HAP-1 (cell line): ENCODE results near the gene ADAM22.

Source experiments
- DNase-seq, 2 experiments: peaks; one replicate each; pipeline ENCODE4 v3.0.0-alpha.2; 2016 to 2020; ENCODE audit warnings: low spot score in 2 of 2
- H3K27me3 ChIP-seq: fragments of 250-450 bp; sonication (Bioruptor Pico); 2 replicates; pipeline ENCODE4 v1.5.1; 2020; ENCODE audit warnings: low read depth, mild to moderate bottlenecking, moderate library complexity
- H3K36me3 ChIP-seq: fragments of 250-450 bp; sonication (Bioruptor Pico); replicated peaks from 2 replicates; pipeline ENCODE4 v1.5.1; 2020; ENCODE audit warnings: mild to moderate bottlenecking
- H3K4me1 ChIP-seq: fragments of 250-450 bp; sonication (Bioruptor Pico); 2 replicates; pipeline ENCODE4 v1.5.1; 2020; ENCODE audit warnings: mild to moderate bottlenecking
- H3K4me3 ChIP-seq: fragments of 250-450 bp; sonication (Bioruptor Pico); 2 replicates; pipeline ENCODE4 v1.5.1; 2020; ENCODE audit warnings: mild to moderate bottlenecking, moderate library complexity
- H3K9me3 ChIP-seq: fragments of 250-450 bp; sonication (Bioruptor Pico); 2 replicates; pipeline ENCODE4 v1.5.1; 2020; ENCODE audit warnings: mild to moderate bottlenecking, moderate library complexity
- in situ Hi-C: fragments of 300-500 bp; cut with MboI; formaldehyde crosslinking; loops from 3 replicates; pipeline ENCODE4 v1.14.3; 2020; ENCODE audit warnings: low sequenced_read_pairs, inconsistent platforms, mixed read lengths

ADAM22 gene

DNA sequence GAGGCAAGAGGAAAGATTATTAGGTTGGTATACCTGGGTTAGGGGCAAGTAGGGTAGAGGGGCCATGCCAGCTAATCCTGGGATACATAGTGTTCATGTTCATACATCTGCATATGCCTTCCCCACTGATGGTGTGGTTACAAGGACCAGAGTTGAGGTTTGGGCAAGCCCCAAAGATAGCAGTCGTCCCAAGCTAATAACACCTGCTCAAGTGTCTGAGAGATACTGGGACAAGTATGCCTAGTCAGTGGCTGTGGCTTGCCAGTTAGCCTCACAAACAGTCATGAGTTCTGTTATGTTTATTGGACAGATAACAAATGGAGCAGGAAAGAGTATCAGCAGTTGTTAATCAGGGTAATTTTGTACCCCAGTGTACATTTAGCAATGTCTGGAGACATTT, 139.6 kb downstream of the ADAM22 start:
- H3K27me3 ChIP-seq, result no peaks in the 10 kb centered on the region
- peaks cover 16% of the 10 kb centered on the region for H3K4me1 ChIP-seq
- H3K4me3 ChIP-seq, result no peak overlapping the region
- in situ Hi-C loops, result no loop called here
- H3K9me3 ChIP-seq, result no peaks in the 10 kb centered on the region
- DNase-seq, result no peak
- H3K36me3 ChIP-seq, result no peaks in the 10 kb centered on the region

- in situ Hi-C loops, result no loop called here
- peaks cover 16% of the 10 kb centered on the region for H3K4me1 ChIP-seq
- no peaks in the 10 kb centered on the region for H3K27me3 ChIP-seq
- no peaks in the 10 kb centered on the region for H3K36me3 ChIP-seq
- H3K4me3 ChIP-seq, result no peak overlapping the region
- H3K9me3 ChIP-seq, result no peaks in the 10 kb centered on the region
- DNase-seq, result no peak
These were observed 141.2 kb downstream of the ADAM22 start for GRCh38 chr7:88075216-88075615.

- Histone ChIP-seq H3K9me3 (no peaks in the 10 kb centered on the region), H3K36me3 (no peaks in the 10 kb centered on the region), H3K4me3 (no peak overlapping the region), H3K27me3 (no peaks in the 10 kb centered on the region), H3K4me1 (no peaks in the 10 kb centered on the region)
- in situ Hi-C loops, result no loop called here
- no peak for DNase-seq
These were observed 149.8 kb downstream of the ADAM22 start for GRCh38 chr7:88083883-88084282.

DNA sequence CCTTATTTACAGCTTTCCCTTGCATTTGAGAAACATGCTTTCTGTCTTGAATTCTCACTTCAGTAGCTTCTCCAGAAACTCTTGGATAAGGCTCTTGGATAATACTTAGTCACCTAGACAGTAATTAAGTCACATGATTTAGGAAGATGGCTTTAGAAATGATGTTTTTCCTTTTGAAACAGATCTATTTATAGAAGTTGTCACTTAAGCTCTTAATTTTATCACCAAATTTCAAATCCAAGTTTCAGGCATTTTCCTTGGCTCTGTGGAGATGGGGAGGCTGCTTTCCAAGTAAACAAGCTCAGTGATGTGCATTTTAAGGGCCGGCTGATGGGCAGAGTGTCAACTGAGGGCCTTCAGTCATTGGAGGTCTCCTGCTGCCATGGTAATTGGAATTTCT, 155.5 kb downstream of the ADAM22 start:
- Histone ChIP-seq H3K27me3 (no peaks in the 10 kb centered on the region), H3K9me3 (no peaks in the 10 kb centered on the region), H3K36me3 (no peaks in the 10 kb centered on the region), H3K4me1 (no peaks in the 10 kb centered on the region), H3K4me3 (no peak overlapping the region)
- in situ Hi-C loops, result no loop called here
- no peak for DNase-seq

DNA sequence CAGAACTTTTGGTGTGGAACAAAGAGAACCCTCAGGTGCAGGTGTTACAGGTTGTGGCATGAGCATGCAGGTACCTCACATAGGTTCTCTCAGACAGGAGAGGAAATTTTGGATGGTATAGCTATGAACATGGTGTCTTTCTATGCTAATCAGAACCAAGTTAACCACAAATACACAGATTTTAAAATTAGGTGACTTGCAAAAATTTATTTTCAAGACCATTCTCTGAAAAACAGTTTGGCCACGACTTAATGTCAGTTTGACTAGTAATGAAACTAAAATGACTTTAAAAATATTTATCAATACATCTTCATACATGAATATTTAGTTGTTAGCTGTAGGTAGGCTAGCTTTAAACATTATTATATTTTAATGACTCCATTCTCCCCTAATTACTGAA, 156.2 kb downstream of the ADAM22 start:
- Histone ChIP-seq H3K4me3 (no peak overlapping the region), H3K4me1 (no peaks in the 10 kb centered on the region), H3K9me3 (no peaks in the 10 kb centered on the region), H3K27me3 (no peaks in the 10 kb centered on the region), H3K36me3 (no peaks in the 10 kb centered on the region)
- DNase-seq, result no peak
- in situ Hi-C loops, result no loop called here

DNA sequence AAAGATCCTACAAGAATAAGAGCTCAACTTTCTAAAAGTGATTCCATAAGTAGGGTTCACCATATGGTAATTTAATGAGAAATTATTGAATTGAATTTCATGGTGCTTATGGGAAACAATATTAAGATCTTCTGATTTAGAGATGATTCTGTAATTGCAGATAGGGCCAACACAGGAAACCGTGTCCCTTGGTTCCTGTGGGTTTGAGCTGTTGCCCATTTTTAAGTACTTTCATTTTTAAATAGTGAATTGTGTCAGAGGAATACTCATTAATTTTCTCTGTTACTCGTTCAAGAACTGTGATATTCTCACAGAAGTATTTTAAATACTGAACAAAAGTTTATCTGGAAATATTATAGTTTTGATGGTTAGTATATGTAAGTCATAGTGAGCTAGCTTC, 156.6 kb downstream of the ADAM22 start:
- no peaks in the 10 kb centered on the region for H3K4me1 ChIP-seq
- in situ Hi-C loops, result no loop called here
- H3K9me3 ChIP-seq, result no peaks in the 10 kb centered on the region
- DNase-seq, result no peak
- no peaks in the 10 kb centered on the region for H3K36me3 ChIP-seq
- H3K27me3 ChIP-seq, result no peaks in the 10 kb centered on the region
- no peak overlapping the region for H3K4me3 ChIP-seq

- in situ Hi-C loops, result no loop called here
- no peak for DNase-seq
- no peaks in the 10 kb centered on the region for H3K27me3 ChIP-seq
- H3K4me3 ChIP-seq, result no peak overlapping the region
- no peaks in the 10 kb centered on the region for H3K9me3 ChIP-seq
- no peaks in the 10 kb centered on the region for H3K36me3 ChIP-seq
- H3K4me1 ChIP-seq, result no peaks in the 10 kb centered on the region
These were observed 158.1 kb downstream of the ADAM22 start for GRCh38 chr7:88091988-88092675.

DNA sequence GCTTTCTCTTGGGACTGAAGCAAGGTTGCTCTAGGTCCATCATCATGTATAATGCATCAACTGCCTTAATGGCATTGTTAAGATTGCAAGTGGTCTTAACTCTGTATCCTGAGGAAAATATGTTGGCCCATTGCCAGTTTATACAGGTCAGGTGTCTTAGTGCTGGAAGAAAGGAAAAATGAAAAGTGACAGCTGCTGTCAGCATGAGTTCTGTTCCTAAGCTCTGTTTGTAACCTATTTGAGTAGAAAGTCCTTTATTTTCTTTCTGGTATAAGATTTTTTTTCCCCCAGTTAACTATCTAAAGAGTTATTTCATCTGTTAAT, 158.6 kb downstream of the ADAM22 start:
- no peak overlapping the region for H3K4me3 ChIP-seq
- no peak for DNase-seq
- H3K36me3 ChIP-seq, result no peaks in the 10 kb centered on the region
- in situ Hi-C loops, result no loop called here
- H3K27me3 ChIP-seq, result no peaks in the 10 kb centered on the region
- no peaks in the 10 kb centered on the region for H3K9me3 ChIP-seq
- H3K4me1 ChIP-seq, result no peaks in the 10 kb centered on the region

DNA sequence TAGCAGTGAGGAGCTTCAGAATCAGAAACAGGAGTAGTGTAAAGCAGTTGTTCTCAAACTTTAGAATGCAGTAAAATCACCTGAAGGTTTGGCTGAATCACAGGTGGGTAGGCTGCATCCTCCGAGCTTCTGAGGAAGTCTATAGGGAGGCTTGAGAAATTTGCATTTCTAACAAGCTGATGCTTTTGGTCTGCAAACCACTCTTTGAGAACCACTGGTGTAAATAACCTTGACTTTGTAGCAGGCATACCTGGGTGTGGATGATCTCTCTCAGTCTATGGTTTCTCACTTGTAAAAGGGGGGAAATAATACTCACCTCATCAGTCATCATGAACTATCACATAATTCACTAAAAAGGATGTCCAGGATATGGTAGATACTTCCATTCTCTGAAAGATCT, 167.7 kb downstream of the ADAM22 start:
- Histone ChIP-seq H3K9me3 (no peaks in the 10 kb centered on the region), H3K36me3 (no peaks in the 10 kb centered on the region), H3K4me3 (no peak overlapping the region), H3K27me3 (no peaks in the 10 kb centered on the region), H3K4me1 (no peaks in the 10 kb centered on the region)
- DNase-seq, result no peak
- in situ Hi-C loops, result loop anchor here (25.0 kb wide), 1 partner anchor 589 kb away; no protein-coding TSS in a partner anchor

DNA sequence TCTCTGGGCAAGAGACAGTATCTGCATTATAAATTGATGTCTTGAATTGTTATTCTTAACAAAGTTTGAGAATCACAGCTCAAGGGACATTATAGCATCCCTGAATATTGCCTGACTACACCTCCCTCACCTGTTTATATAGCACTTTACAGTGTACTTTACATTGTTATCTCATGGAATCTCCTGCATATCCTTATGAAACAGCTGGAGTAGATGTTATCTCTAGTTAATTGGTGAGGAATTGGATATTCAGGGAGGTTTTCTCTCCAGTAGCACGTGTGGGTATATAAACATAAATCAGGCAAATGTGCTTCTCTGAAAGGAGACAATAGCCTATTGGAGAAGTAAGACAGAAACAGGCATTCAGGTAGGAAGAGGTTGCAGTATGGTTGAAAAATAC, 168.6 kb downstream of the ADAM22 start:
- Histone ChIP-seq H3K36me3 (no peaks in the 10 kb centered on the region), H3K9me3 (no peaks in the 10 kb centered on the region), H3K27me3 (no peaks in the 10 kb centered on the region), H3K4me3 (no peak overlapping the region), H3K4me1 (no peaks in the 10 kb centered on the region)
- in situ Hi-C loops, result loop anchor here (25.0 kb wide), 1 partner anchor 590 kb away; no protein-coding TSS in a partner anchor
- no peak for DNase-seq

DNA sequence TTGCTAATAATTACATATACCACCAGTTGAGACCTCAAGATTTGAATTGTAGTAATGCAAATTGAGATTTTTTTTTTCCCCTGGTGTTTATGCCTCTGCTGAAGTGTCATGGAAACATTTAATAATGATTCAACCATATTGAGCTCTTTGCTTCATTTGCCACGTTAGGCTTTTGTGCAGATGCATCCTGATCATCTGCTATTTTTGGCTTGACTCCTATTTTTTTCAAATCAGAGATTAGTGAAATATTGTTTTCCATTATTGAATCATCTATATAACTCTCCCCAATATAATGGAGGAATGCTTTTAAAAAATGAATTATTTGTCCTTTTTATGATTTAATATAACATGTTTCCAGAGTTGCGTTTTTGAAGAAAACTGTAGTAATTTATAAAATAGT, 170.7 kb downstream of the ADAM22 start:
- no peak for DNase-seq
- in situ Hi-C loops, result loop anchor here (25.0 kb wide), 1 partner anchor 592 kb away; no protein-coding TSS in a partner anchor
- H3K27me3 ChIP-seq, result no peaks in the 10 kb centered on the region
- no peaks in the 10 kb centered on the region for H3K9me3 ChIP-seq
- H3K4me3 ChIP-seq, result no peak overlapping the region
- no peaks in the 10 kb centered on the region for H3K36me3 ChIP-seq
- H3K4me1 ChIP-seq, result no peaks in the 10 kb centered on the region

DNA sequence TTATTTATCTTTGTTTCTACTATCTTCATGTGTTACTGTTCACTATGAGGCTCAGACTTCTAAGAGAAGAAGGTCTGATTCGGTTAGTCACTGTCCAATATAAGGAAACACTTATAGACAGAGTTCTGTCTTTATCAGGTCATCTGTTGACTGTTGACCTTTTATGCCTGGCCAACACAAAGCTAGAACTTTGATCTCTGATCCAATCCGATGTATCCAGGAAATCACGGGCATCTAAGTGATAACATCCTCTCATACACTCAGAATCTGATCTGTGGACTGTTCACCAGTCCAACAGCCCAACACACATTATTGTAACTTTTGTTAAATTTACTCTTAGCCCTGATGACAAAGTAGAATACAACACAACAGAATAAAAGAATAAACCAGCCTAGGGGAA, 171.2 kb downstream of the ADAM22 start:
- no peak overlapping the region for H3K4me3 ChIP-seq
- no peaks in the 10 kb centered on the region for H3K9me3 ChIP-seq
- in situ Hi-C loops, result loop anchor here (25.0 kb wide), 1 partner anchor 593 kb away; no protein-coding TSS in a partner anchor
- no peaks in the 10 kb centered on the region for H3K4me1 ChIP-seq
- no peak for DNase-seq
- no peaks in the 10 kb centered on the region for H3K36me3 ChIP-seq
- no peaks in the 10 kb centered on the region for H3K27me3 ChIP-seq

- Histone ChIP-seq H3K9me3 (no peaks in the 10 kb centered on the region), H3K27me3 (no peaks in the 10 kb centered on the region), H3K36me3 (no peaks in the 10 kb centered on the region), H3K4me3 (no peak overlapping the region), H3K4me1 (no peaks in the 10 kb centered on the region)
- in situ Hi-C loops, result loop anchor here (25.0 kb wide), 1 partner anchor 594 kb away; no protein-coding TSS in a partner anchor
- no peak for DNase-seq
These were observed 172.4 kb downstream of the ADAM22 start for GRCh38 chr7:88106434-88106833.

DNA sequence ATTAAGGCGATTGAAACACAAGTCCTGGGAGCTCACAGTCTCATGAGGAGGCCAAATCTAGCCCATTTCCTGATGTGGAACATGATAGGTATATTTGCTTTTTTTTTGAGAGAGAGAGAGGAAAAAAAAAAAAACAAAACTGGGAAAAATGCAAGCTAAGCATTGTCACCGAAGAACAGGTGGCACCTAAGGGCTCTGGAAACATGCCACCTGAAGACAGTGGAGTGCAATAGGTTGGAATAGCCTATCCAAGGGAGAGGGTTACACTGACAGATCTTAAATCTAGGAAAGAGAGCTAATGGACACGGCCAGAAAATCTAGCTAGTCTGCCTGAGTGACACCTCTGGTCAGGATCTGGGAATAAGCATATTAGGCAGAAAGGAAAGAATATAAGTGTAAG, 175.6 kb downstream of the ADAM22 start:
- DNase-seq, result no peak
- Histone ChIP-seq H3K27me3 (no peaks in the 10 kb centered on the region), H3K9me3 (no peaks in the 10 kb centered on the region), H3K36me3 (no peaks in the 10 kb centered on the region), H3K4me3 (no peak overlapping the region), H3K4me1 (no peaks in the 10 kb centered on the region)
- in situ Hi-C loops, result loop anchor here (25.0 kb wide), 1 partner anchor 597 kb away; no protein-coding TSS in a partner anchor
